GM23338 (cell line): Measurements from ENCODE around the gene NSF. TPM values are rescaled to one million over a fixed set of nuclear protein-coding genes. Genes with fewer than 3 reads are reported as not detected.

Experiments used
- ATAC-seq: fragments of 200-7000 bp; cut with Tn5 transposase; 3 replicates; pipeline ENCODE4 v1.9.1; 2020
- DNase-seq: peaks from one replicate; pipeline ENCODE4 v3.0.0-alpha.2; 2015; ENCODE audit warnings: low spot score
- H2AFZ ChIP-seq: fragments of 200-600 bp; sonication (generic); 2 replicates; pipeline ENCODE4 v1.8.0; 2016; ENCODE audit warnings: antibody characterized with exemption, mild to moderate bottlenecking, moderate library complexity
- H3F3A ChIP-seq: fragments of 200-600 bp; sonication (generic); replicated peaks from 2 replicates; pipeline ENCODE4 v1.8.0; 2017; ENCODE audit warnings: antibody characterized with exemption, mixed run types, low read depth
- H3K27ac ChIP-seq: fragments of 200-600 bp; sonication (generic); 2 replicates; pipeline ENCODE4 v1.6.1; 2016; ENCODE audit warnings: low read depth
- H3K27me3 ChIP-seq: fragments of 200-600 bp; sonication (generic); 2 replicates; pipeline ENCODE4 v1.8.0; 2016; ENCODE audit warnings: mild to moderate bottlenecking, mixed run types, moderate library complexity; ENCODE audit not compliant: insufficient read depth
- H3K36me3 ChIP-seq: fragments of 200-600 bp; sonication (generic); 2 replicates; pipeline ENCODE4 v1.8.0; 2016; ENCODE audit warnings: mild to moderate bottlenecking; ENCODE audit not compliant: insufficient read depth
- H3K4me1 ChIP-seq: fragments of 200-600 bp; sonication (generic); 2 replicates; pipeline ENCODE4 v1.8.0; 2016; ENCODE audit warnings: mild to moderate bottlenecking, moderate library complexity; ENCODE audit not compliant: insufficient read depth
- H3K4me2 ChIP-seq: fragments of 200-600 bp; sonication (generic); 2 replicates; pipeline ENCODE4 v1.7.1; 2017; ENCODE audit warnings: mixed run types
- H3K4me3 ChIP-seq: fragments of 200-600 bp; sonication (generic); 2 replicates; pipeline ENCODE4 v1.6.1; 2016; ENCODE audit warnings: mixed run types
- H3K79me2 ChIP-seq: fragments of 200-600 bp; sonication (generic); replicated peaks from 2 replicates; pipeline ENCODE4 v1.8.0; 2017; ENCODE audit warnings: mild to moderate bottlenecking; ENCODE audit not compliant: insufficient read depth
- H3K9me2 ChIP-seq: fragments of 200-600 bp; sonication (generic); 2 replicates; pipeline ENCODE4 v1.8.0; 2017; ENCODE audit not compliant: insufficient read depth
- H4K20me1 ChIP-seq: fragments of 200-600 bp; sonication (generic); replicated peaks from 2 replicates; pipeline ENCODE4 v1.8.0; 2017; ENCODE audit warnings: mild to moderate bottlenecking; ENCODE audit not compliant: insufficient read depth
- H3K27ac Mint-ChIP-seq: 2 replicates; pipeline ENCODE4 v1.8.0; 2020; ENCODE audit warnings: inconsistent platforms, mild to moderate bottlenecking, moderate library complexity, mixed read lengths
- H3K27me3 Mint-ChIP-seq: 3 replicates; pipeline ENCODE4 v1.8.0; 2022; ENCODE audit warnings: low read depth, mild to moderate bottlenecking, moderate library complexity, mixed read lengths, inconsistent platforms; ENCODE audit not compliant: insufficient read depth, poor library complexity
- H3K36me3 Mint-ChIP-seq: 3 replicates; pipeline ENCODE4 v1.8.0; 2021; ENCODE audit warnings: low read depth, mild to moderate bottlenecking, inconsistent platforms, moderate library complexity, mixed read lengths
- H3K4me1 Mint-ChIP-seq: 3 replicates; pipeline ENCODE4 v1.8.0; 2020; ENCODE audit warnings: mild to moderate bottlenecking, inconsistent platforms, mixed read lengths
- H3K4me3 Mint-ChIP-seq: 3 replicates; pipeline ENCODE4 v1.8.0; 2021; ENCODE audit warnings: moderate library complexity, mild to moderate bottlenecking, inconsistent platforms, mixed read lengths
- H3K9me3 Mint-ChIP-seq: 3 replicates; pipeline ENCODE4 v1.8.0; 2020; ENCODE audit warnings: moderate library complexity, mild to moderate bottlenecking, inconsistent platforms, mixed read lengths
- CREB1 ChIP-seq: fragments of 250-450 bp; sonication (Bioruptor Pico); IDR thresholded peaks from 2 replicates; pipeline ENCODE4 v1.5.0; 2020; ENCODE audit warnings: low read depth, mild to moderate bottlenecking, moderate library complexity
- CTCF ChIP-seq, 2 experiments: fragments of 200-600 bp in 1 of 2; sonication (generic) in 1 of 2; conservative IDR thresholded peaks; 2 replicates each; pipeline versions ENCODE4 v1.5.1 to v1.6.1; 2016 to 2017; ENCODE audit warnings: antibody characterized with exemption in 2 of 2, low read depth in 2 of 2, mild to moderate bottlenecking in 2 of 2, moderate library complexity in 1 of 2
- ETS1 ChIP-seq: IDR thresholded peaks from 2 replicates; pipeline ENCODE4 v1.6.1; 2016; ENCODE audit warnings: antibody characterized with exemption
- EZH2 ChIP-seq: fragments of 200-600 bp; sonication (generic); IDR thresholded peaks from one replicate; pipeline ENCODE4 v1.8.0; 2017; ENCODE audit warnings: antibody characterized with exemption, mild to moderate bottlenecking, low read depth; ENCODE audit not compliant: unreplicated experiment
- JUNB ChIP-seq: IDR thresholded peaks from one replicate; pipeline ENCODE4 v1.6.1; 2016; ENCODE audit warnings: antibody characterized with exemption; ENCODE audit not compliant: unreplicated experiment
- NANOG ChIP-seq: IDR thresholded peaks from 2 replicates; pipeline ENCODE4 v1.6.1; 2016; ENCODE audit warnings: antibody characterized with exemption, borderline replicate concordance
- POLR2AphosphoS5 ChIP-seq: IDR thresholded peaks from 2 replicates; pipeline ENCODE4 v1.6.1; 2016; ENCODE audit warnings: antibody characterized with exemption, low read depth
- REST ChIP-seq: IDR thresholded peaks from one replicate; pipeline ENCODE4 v1.6.1; 2018; ENCODE audit warnings: antibody characterized with exemption; ENCODE audit not compliant: unreplicated experiment
- ZNF331 ChIP-seq: fragments of 250-450 bp; sonication (Bioruptor Pico); IDR thresholded peaks from 2 replicates; pipeline ENCODE4 v1.5.0; 2020; ENCODE audit warnings: low read depth, mild to moderate bottlenecking, moderate library complexity
- ZNF462 ChIP-seq: fragments of 250-450 bp; sonication (Bioruptor Pico); IDR thresholded peaks from 2 replicates; pipeline ENCODE4 v1.5.0; 2020; ENCODE audit warnings: mild to moderate bottlenecking, moderate library complexity
- polyA plus RNA-seq: library from polyadenylated mRNA; unstranded; fragments of >200 nt; fragmentation: Nextera tagmentation; extraction: Ambion mirVana; gene quantifications from 2 replicates; pipeline ENCODE4 v1.2.1, GENCODE V29; 2016
- total RNA-seq: library from RNA; depleted of rRNA; stranded (reverse); fragments of >200 nt; shearing (Covaris generic); gene quantifications from 2 replicates; pipeline ENCODE4 v1.2.3, GENCODE V29; 2014

NSF gene
- total and polyA plus RNA-seq, 2 experiments from 2014 or later = 12.5 to 26.5 TPM

GRCh38 chr17:46772475-46773220 is 182.2 kb downstream of the NSF start:
- Histone ChIP-seq H3K36me3 (no peaks in the 10 kb centered on the region), H3K27ac (peak overlapping the region; percentile 57; the same call in 1 of the 2 replicates), H3K9me2 (no peaks in the 10 kb centered on the region), H3K4me2 (peak overlapping the region; percentile 71), H2AFZ (no peak overlapping the region), H3K27me3 (peaks cover 84% of the 10 kb centered on the region), H3F3A (0 out of 2 replicates have a peak, but pooled peaks cover 8% of the 10 kb centered on the region), H3K4me3 (peak overlapping the region; percentile 54), H3K4me1 (peaks cover 25% of the 10 kb centered on the region), H3K79me2 (no peaks in the 10 kb centered on the region), H4K20me1 (peaks cover 7% of the 10 kb centered on the region)
- Mint-ChIP-seq H3K4me1 (peaks cover 30% of the 10 kb centered on the region), H3K9me3 (peaks cover 6% of the 10 kb centered on the region; the same call in 2 of the 3 replicates), H3K27me3 (peaks cover 87% of the 10 kb centered on the region), H3K27ac (peak overlapping the region; percentile 70; the same call in 1 of the 2 replicates), H3K4me3 (peak overlapping the region; percentile 71), H3K36me3 (peaks cover 10% of the 10 kb centered on the region; the same call in 2 of the 3 replicates)
- TF ChIP-seq NANOG (peak; percentile 99), POLR2AphosphoS5 (no peak), CTCF (conservative IDR thresholded peaks at IDR 0.05; ENCODE audit: low read depth in 2 of 2) (no peak), JUNB (no peak), REST (no peak), ZNF331 (CRISPR knock-in tag) (no peak), ZNF462 (CRISPR knock-in tag) (no peak), EZH2 (no peak), CREB1 (CRISPR knock-in tag) (peak; percentile 78), ETS1 (peak; percentile 39; the same call in 1 of the 2 replicates)
- ATAC-seq (peak; percentile 66), DNase-seq (peak; percentile 95)
